K562 (cell line): ENCODE measurements around the gene TM7SF2. TPM values are rescaled to one million over a fixed set of nuclear protein-coding genes. Genes with fewer than 3 reads are reported as not detected.

Source experiments
- ARNT ChIP-seq, 2 experiments: fragments of 450-650 bp; IDR thresholded peaks; 2 replicates each; pipeline ENCODE4 v1.6.1; 2016; ENCODE audit warnings: mild to moderate bottlenecking in 1 of 2
- BDP1 ChIP-seq: IDR thresholded peaks from 3 replicates; pipeline ENCODE4 v1.6.1; 2011; ENCODE audit not compliant: insufficient read length, insufficient read depth
- BHLHE40 ChIP-seq: IDR thresholded peaks from 2 replicates; pipeline ENCODE4 v1.6.1; 2011; ENCODE audit warnings: low read length, improper control_type of control experiment
- BRD9 ChIP-seq: fragments of 450-650 bp; IDR thresholded peaks from 2 replicates; pipeline ENCODE4 v1.6.1; 2018; ENCODE audit warnings: low read depth; ENCODE audit not compliant: partially characterized antibody
- FOXJ2 ChIP-seq: fragments of 200-800 bp; sonication (Bioruptor generic); IDR thresholded peaks from 2 replicates; pipeline ENCODE4 v1.6.1; 2016; ENCODE audit warnings: missing genetic modification characterization, missing compliant biosample characterization
- KAT2B ChIP-seq: IDR thresholded peaks from one replicate; pipeline ENCODE4 v1.6.1; 2012; ENCODE audit warnings: low read depth, mild to moderate bottlenecking, control low read depth, inconsistent platforms, low read length, moderate library complexity
- KLF1 ChIP-seq: fragments of 450-650 bp; IDR thresholded peaks from 2 replicates; pipeline ENCODE4 v1.6.1; 2016; ENCODE audit warnings: missing genetic modification characterization, missing compliant biosample characterization
- NELFE ChIP-seq: IDR thresholded peaks from 2 replicates; pipeline ENCODE4 v1.6.1; 2011; ENCODE audit warnings: mild to moderate bottlenecking; ENCODE audit not compliant: insufficient read depth, insufficient read length
- NFATC3 ChIP-seq: fragments of 450-650 bp; IDR thresholded peaks from 2 replicates; pipeline ENCODE4 v1.6.1; 2017; ENCODE audit warnings: mild to moderate bottlenecking
- NR2C1 ChIP-seq, 2 experiments: fragments of 450-650 bp; IDR thresholded peaks; 2 replicates each; pipeline ENCODE4 v1.6.1; 2017; ENCODE audit warnings: mild to moderate bottlenecking in 2 of 2, antibody characterized with exemption in 1 of 2, inconsistent platforms in 1 of 2, missing compliant biosample characterization in 1 of 2, missing genetic modification characterization in 1 of 2
- RBM39 ChIP-seq: fragments of 200-400 bp; formaldehyde crosslinking; optimal IDR thresholded peaks from 2 replicates; pipeline ENCODE3; 2018; ENCODE audit warnings: low read depth, low read length
- SMAD2 ChIP-seq: fragments of 150-350 bp; IDR thresholded peaks from 2 replicates; pipeline ENCODE4 v1.6.1; 2014; ENCODE audit warnings: low read depth, mild to moderate bottlenecking, low read length
- SREBF2 ChIP-seq: sonication (generic); formaldehyde crosslinking; IDR thresholded peaks from 2 replicates; pipeline ENCODE4 v1.4.0; 2020; ENCODE audit warnings: mild to moderate bottlenecking, missing genetic modification reagents
- THAP7 ChIP-seq: fragments of 250-450 bp; sonication (Bioruptor Pico); IDR thresholded peaks from 2 replicates; pipeline ENCODE4 v1.5.0; 2021
- ZBTB40 ChIP-seq, 2 experiments: fragments of 450-650 bp in 1 of 2; sonication (generic) in 1 of 2; formaldehyde crosslinking in 1 of 2; IDR thresholded peaks; 2 replicates each; pipeline versions ENCODE4 v1.7.1 to v1.9.0; 2016 to 2022; ENCODE audit warnings: inconsistent platforms in 1 of 2, mild to moderate bottlenecking in 1 of 2, missing genetic modification reagents in 1 of 2
- ZNF3 ChIP-seq: fragments of 250-450 bp; sonication (Bioruptor Pico); IDR thresholded peaks from 2 replicates; pipeline ENCODE4 v1.5.0; 2021; ENCODE audit warnings: mild to moderate bottlenecking, moderate library complexity
- ZNF445 ChIP-seq: fragments of 250-450 bp; sonication (Bioruptor Pico); IDR thresholded peaks from 2 replicates; pipeline ENCODE4 v1.4.0; 2020; ENCODE audit warnings: low read depth, mild to moderate bottlenecking, moderate library complexity
- polyA plus RNA-seq, 8 experiments: library from polyadenylated mRNA; depleted of rRNA in 4 of 8; stranded (reverse) in 5 of 8; unstranded in 3 of 8; fragments of >200 nt; fragmentation: Nextera tagmentation in 2 of 8; fragmentation: Illumina TruSeq in 1 of 8; extraction: Ambion mirVana in 2 of 8; extraction: Trizol in 1 of 8; gene quantifications; 2 replicates each; pipeline versions ENCODE4 v1.2.1 to v1.2.3, GENCODE V29; 2011 to 2014; ENCODE audit warnings: inconsistent platforms in 1 of 8, missing spikeins in 1 of 8
- total RNA-seq, 7 experiments: library from RNA; depleted of rRNA in 6 of 7; stranded (reverse); fragments of >200 nt in 6 of 7; fragmentation: Illumina TruSeq in 2 of 7; extraction: Trizol in 2 of 7; gene quantifications; 2 replicates each; pipeline versions ENCODE4 v1.2.1 to v1.2.3, GENCODE V29; 2011 to 2021; ENCODE audit warnings: low replicate concordance in 1 of 7
- TF ChIP-seq, protein P1 (sequence below): sonication (generic); IDR thresholded peaks from 2 replicates; pipeline ENCODE4 v1.6.1; 2016

Gene TM7SF2
- total and polyA plus RNA-seq, 9 of the 15 experiments (the other 6 are each of a cell fraction or from before 2014, with no cell fraction given) = 1.2 to 22.0 (median 14.3) TPM

- TF ChIP-seq BRD9 (no peak), SREBF2 (CRISPR knock-in tag) (no peak), ZBTB40 (IDR thresholded peaks at IDR 0.05) (no peak), ZBTB40 (CRISPR knock-in tag; IDR thresholded peaks at IDR 0.05) (peak; percentile 32; the same call in 1 of the 2 replicates), ARNT (IDR thresholded peaks at IDR 0.05) (no peak), NELFE (no peak), THAP7 (no peak), KLF1 (tag) (no peak), NFATC3 (no peak), ZNF3 (CRISPR knock-in tag) (no peak), BHLHE40 (peak; percentile 25; the same call in 1 of the 2 replicates), ZNF445 (no peak), BDP1 (no peak), FOXJ2 (no peak), RBM39 (no peak), KAT2B (no peak), SMAD2 (no peak), NR2C1 (IDR thresholded peaks at IDR 0.05) (no peak), NR2C1 (tag; IDR thresholded peaks at IDR 0.05) (no peak)
- TF ChIP-seq, protein P1, sequence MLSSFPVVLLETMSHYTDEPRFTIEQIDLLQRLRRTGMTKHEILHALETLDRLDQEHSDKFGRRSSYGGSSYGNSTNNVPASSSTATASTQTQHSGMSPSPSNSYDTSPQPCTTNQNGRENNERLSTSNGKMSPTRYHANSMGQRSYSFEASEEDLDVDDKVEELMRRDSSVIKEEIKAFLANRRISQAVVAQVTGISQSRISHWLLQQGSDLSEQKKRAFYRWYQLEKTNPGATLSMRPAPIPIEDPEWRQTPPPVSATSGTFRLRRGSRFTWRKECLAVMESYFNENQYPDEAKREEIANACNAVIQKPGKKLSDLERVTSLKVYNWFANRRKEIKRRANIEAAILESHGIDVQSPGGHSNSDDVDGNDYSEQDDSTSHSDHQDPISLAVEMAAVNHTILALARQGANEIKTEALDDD = no peak
Observed at GRCh38 chr11:65116370-65117205, 4.9 kb downstream of the TM7SF2 start (continued).
